Measurements from ENCODE around the gene MINDY4.

Gene MINDY4

GRCh38 chr7:30912021-30912730 is 141.0 kb downstream of the MINDY4 start:
- in situ Hi-C loops (cut with MboI; ENCODE audit: low sequenced_read_pairs) = no loop called here

GRCh38 chr7:30912731-30912985 is 141.4 kb downstream of the MINDY4 start:
- in situ Hi-C loops (cut with MboI; ENCODE audit: low sequenced_read_pairs) = no loop called here

- in situ Hi-C loops (cut with MboI; ENCODE audit: low sequenced_read_pairs) = no loop called here
Observed at GRCh38 chr7:30912986-30913811, 142.0 kb downstream of the MINDY4 start.

- in situ Hi-C loops (cut with MboI; ENCODE audit: low sequenced_read_pairs) = no loop called here
Observed at GRCh38 chr7:30913821-30914515, 142.8 kb downstream of the MINDY4 start.

DNA sequence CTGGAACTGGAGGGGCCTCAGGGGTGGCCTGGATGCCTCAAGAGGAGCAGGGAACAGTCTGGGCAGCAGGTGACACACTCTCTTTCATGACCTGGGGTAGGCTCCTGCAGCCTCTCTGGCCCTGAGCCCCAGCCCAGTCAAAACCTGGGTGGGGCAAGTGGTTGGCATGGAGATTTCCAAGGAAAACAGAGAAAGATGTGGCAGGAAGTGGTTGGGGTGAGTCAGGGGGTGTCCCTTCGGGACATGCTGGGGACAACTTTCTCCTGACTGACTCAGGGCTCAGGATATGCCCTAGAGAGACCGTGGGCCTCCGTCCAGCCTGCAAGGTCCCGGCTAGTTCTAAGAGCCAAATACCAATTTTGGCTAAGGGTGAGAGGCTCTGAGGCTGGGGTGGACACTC is 143.4 kb downstream of the MINDY4 start:
- in situ Hi-C loops (cut with MboI; ENCODE audit: low sequenced_read_pairs) = no loop called here

GRCh38 chr7:30915005-30915601 is 143.9 kb downstream of the MINDY4 start:
- in situ Hi-C loops (cut with MboI; ENCODE audit: low sequenced_read_pairs) = no loop called here

DNA sequence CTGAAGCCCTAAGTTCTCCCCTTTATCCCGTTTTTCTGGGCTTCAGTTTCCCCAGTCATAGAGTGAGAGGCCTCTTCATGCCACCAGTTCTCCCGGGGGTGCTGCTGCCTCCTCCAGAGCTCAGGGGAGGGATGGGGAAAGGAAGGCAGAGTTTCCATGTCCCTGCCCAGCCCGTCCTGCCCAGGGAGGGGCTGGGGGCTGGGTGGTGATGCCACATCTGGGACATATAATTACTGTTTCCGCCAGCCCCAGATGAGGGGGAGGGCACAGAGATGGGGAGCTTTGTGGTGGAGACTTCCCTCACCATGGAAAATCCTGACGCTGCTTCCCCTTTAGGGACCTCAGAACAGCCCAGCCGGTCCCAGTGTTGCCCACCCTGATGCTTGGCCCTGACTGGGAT is 144.5 kb downstream of the MINDY4 start:
- in situ Hi-C loops (cut with MboI; ENCODE audit: low sequenced_read_pairs) = no loop called here

DNA sequence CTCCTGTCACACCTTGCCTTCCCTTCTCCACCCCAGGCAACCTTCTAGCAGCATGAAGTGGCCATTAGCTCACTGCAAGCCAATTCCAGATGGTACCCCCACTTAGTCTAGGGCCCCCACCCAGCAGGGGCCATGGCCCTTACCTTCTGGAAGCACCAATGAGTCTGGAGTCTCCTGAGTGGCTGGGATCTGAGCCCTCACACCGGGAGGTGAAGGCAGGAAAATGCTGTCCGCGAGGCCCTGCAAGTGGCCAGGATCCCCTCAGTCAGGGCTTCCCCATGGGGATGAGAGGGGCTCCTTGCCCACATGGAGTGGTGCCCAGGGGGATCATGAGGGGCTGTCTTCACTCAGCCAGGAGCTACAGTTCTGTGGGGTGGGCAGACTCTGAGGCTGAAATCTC is 145.0 kb downstream of the MINDY4 start:
- in situ Hi-C loops (cut with MboI; ENCODE audit: low sequenced_read_pairs) = no loop called here

DNA sequence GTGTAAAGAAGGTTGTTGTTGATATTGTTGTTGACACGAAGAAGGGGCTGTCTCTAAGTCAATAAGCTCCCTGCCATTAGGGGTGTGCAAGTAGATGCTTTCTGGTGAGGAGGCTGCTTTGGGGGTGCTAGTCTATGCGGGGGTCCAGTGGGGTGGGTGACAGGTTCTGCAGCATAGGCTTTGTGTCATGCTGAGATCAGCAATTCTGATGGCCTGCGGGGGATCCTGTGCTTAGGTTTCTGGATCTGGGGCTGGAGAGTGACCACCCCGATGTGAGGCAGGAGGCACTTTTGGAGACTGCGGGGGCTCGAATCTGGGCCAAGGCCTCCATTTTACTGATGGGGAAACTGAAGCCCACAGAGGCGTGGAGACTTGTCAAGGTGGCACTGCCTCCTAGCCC is 145.6 kb downstream of the MINDY4 start:
- in situ Hi-C loops (cut with MboI; ENCODE audit: low sequenced_read_pairs) = no loop called here

DNA sequence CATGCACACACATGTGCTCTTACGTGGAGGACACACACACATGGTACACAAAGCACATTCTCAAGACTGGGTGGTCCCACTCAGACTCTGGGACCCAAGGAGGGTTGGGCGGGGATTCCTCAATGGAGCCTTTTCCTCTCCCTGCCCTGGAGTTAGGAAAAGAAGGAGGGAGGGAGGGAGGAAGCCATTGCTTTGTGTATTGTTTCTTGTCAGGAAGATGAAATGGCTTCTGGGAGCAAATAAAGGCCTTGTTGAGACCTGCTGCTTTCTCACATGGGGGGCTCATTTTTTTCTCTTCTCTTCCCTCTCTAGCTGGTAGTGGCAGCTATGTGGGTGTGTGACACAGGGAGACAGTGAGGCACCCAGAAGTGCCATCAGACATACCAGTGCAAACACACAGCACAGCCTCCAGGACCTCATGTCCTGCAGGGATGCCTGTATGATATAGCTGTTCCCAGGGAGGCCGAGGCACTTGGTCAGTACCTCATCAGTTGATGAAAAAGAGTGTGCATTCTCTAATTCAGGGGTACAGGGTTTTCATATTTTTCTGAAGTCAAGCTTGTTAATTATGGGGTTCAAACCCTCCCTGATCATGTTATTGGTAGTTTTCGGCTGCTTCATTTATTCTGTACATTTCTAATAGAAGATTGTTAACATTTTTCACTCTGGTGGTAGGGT is 146.1 kb downstream of the MINDY4 start:
- in situ Hi-C loops (cut with MboI; ENCODE audit: low sequenced_read_pairs) = no loop called here

DNA sequence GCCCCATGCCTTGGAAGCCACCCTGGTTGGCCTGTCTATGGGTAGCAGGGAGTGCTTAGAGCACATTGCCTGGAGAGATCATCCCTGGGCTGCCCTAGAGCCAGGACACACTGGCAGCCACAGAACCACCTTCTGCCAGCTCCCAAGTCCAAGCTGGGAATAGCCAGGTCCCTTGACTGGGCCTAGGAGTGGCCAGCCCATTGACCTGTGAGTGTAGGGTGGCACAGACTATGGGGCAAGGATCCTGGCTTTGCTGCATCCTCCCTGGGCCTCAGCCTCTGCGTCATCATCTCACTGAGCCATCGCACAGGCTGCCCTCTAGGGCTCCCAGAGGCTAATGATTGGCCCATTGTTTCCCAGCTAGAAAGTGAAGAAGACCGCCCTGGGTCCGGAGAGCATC is 147.5 kb downstream of the MINDY4 start:
- in situ Hi-C loops (cut with MboI; ENCODE audit: low sequenced_read_pairs) = no loop called here

DNA sequence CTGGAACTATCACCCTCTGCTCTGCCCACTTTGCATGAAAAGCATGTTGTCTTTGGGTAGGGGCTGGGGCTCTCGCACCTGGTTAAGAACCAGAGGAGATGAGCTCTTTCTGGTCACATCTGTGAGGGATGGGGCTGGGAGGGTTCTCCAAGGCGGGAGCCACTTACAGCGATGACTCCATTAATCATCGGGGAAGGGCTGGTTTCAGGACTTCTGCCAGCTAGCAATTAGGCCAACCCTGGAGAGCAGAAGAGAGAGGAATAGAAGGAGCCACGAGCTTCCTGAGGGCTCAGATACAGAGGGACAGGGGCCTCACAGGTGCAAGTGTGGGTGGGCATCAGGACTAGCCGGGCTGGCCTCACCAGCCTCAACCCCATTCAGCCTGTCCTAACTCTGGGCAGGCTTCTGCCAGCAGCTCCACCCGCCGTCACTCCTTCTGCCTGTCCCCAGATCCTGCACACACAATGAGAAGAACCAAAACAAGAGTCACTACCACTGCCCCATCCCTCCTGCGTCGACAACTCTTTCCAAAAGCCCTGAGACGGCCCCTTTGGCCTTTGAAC is 148.9 kb downstream of the MINDY4 start:
- in situ Hi-C loops (cut with MboI; ENCODE audit: low sequenced_read_pairs) = no loop called here

DNA sequence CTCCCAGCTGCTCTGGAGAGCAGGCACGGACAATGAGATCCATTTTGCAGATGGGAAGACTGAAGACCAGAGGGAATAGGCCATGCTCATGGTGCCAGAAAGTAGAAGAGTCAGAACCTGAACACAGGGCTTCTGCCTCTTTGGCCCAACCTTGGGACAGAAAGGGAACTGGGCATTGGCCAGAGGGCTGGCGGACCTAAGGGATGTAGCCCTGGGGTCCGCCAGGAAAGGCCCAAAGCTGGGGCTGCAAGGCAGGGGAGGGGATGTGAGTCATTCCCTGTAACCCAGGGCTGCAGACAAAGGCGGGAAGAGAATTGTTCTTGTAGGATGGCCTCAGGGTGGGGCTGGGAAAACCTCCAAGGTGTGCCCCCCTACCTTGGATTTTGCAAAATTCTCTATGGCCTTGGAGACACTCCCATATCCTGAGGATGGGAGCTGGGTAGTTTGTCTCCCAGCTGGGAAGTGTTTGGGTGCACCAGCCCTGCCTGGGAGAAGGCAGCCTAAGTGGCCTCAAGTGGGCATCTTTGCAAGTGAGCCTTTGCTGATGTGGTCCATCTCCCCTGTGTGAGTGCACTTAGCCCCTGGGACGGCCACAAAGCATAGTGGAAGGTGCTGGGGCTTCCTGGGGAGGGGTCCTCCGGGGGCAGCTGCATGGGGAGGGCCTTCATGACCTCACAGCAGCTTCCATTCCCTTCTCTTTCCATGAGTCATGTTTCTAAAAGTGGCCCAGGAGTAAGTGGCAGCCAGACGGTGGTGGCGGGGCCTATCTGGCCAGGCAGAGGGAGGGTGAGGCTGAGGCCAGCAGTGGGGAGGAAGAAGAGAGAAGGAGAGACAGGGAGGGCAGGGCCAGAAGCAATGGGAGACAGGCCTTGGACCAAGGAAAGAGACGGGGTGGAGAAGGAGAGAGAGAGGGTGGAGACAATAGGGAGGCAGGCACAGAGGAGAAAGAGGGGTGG is 149.6 kb downstream of the MINDY4 start:
- in situ Hi-C loops (cut with MboI; ENCODE audit: low sequenced_read_pairs) = no loop called here

- in situ Hi-C loops (cut with MboI; ENCODE audit: low sequenced_read_pairs) = no loop called here
Observed at GRCh38 chr7:30921540-30922401, 150.6 kb downstream of the MINDY4 start.

DNA sequence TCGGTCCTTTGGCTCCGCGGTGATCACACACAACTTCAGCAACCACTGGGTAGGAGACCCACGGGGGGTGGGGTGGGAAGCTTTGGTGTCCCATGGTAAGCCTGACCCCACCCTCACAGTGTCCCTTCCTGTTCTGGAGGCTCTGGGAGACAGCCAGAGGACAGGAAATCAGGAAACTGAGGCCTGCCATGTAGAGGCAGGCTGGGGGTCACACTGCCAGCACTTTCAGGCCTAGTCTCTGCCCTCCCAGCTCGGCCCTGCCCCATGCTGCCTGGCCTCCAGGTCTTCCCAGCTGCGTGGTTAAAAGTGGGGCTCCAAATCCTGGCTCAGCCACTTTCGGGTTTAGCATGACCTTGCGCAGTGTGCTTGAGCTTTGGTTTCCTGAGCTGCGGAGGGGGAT is 151.4 kb downstream of the MINDY4 start:
- in situ Hi-C loops (cut with MboI; ENCODE audit: low sequenced_read_pairs) = no loop called here

- in situ Hi-C loops (cut with MboI; ENCODE audit: low sequenced_read_pairs) = no loop called here
Observed at GRCh38 chr7:30923009-30923773, 152.0 kb downstream of the MINDY4 start.

- in situ Hi-C loops (cut with MboI; ENCODE audit: low sequenced_read_pairs) = no loop called here
Observed at GRCh38 chr7:30923774-30924413, 152.7 kb downstream of the MINDY4 start.

DNA sequence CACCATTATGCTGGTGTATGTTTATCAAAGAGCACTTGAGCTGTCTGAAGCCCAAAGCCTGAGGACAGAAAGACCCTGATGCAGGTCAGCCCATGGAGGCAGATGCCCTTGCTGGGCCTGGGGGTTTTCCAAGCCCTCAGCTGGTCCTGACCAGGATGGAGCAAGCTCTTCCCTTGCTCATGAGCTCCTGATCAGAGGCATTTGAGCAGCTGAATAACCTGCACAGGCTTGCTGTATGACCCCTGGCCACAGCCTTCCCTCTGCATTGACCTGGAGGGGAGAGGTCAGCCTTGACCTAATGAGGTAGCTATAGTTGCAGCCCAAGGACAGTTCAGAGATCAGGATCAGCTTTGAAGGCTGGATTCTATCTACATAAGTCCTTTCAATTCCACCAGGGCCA is 153.4 kb downstream of the MINDY4 start:
- in situ Hi-C loops (cut with MboI; ENCODE audit: low sequenced_read_pairs) = no loop called here

Measured in HL-60/S4 treated with phorbol 12-myristate 13-acetate at 8.2 ng/mL for 4 days and 3 days (cell line).